ENCODE results near the gene MYOM3. TPM values are rescaled to one million over a fixed set of nuclear protein-coding genes. Genes with fewer than 3 reads are reported as not detected.

Gene MYOM3
- polyA plus RNA-seq, 1 donor from 2014 or later = not detected

DNA sequence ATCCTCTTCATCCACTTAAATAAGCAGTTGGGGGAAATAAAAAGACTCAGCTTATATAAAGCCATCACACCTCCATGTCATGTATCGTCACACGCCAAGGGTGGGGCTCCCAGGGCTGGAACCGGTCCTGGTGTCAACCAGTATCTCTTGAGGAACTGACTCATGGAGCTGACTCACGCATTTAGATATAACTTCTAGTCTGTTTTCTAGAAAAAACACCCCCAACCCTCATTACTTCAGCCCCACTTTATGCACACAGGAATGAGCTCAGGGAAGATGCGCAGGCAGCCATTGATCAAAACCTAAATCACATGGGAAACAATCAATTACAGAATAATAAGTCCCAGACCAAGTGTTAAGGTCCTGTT is 37.9 kb upstream of the MYOM3 start:
- Histone ChIP-seq H3K4me2 (ENCODE audit: low read length) (no peak overlapping the region), H3K27ac (ENCODE audit: low read length) (no peak overlapping the region), H3K27me3 (ENCODE audit: insufficient read depth, low read depth, low read length) (peaks cover 2% of the 10 kb centered on the region), H3K9me2 (ENCODE audit: insufficient read depth, low read length) (no peaks in the 10 kb centered on the region), H3K79me2 (replicated peaks; ENCODE audit: insufficient read depth, low read length) (no peaks in the 10 kb centered on the region), H2AFZ (ENCODE audit: low read depth, low read length) (no peak overlapping the region), H3F3A (ENCODE audit: insufficient read depth, low read length, poor library complexity, severe bottlenecking) (no peaks in the 10 kb centered on the region), H4K20me1 (ENCODE audit: insufficient read depth) (no peaks in the 10 kb centered on the region), H3K9me3 (ENCODE audit: low read length) (no peaks in the 10 kb centered on the region), H3K9ac (ENCODE audit: low read length) (no peak overlapping the region), H3K4me3 (ENCODE audit: low read length) (no peak overlapping the region), H3K36me3 (ENCODE audit: insufficient read depth, low read length) (no peaks in the 10 kb centered on the region)
- TF ChIP-seq EZH2 (IDR thresholded peaks at IDR 0.05; ENCODE audit: borderline replicate concordance, insufficient read depth, low read length, poor library complexity, severe bottlenecking) = no peak
- no peak for TF ChIP-seq CTCF (IDR thresholded peaks at IDR 0.05; ENCODE audit: poor library complexity, severe bottlenecking)
- no peak for TF ChIP-seq SMC3 (conservative IDR thresholded peaks at IDR 0.05; ENCODE audit: poor library complexity)
- TF ChIP-seq TAF1 (IDR thresholded peaks at IDR 0.05; ENCODE audit: low read depth) = no peak
- TF ChIP-seq EP300 (conservative IDR thresholded peaks at IDR 0.05; ENCODE audit: poor library complexity, severe bottlenecking) = no peak
- no peak for TF ChIP-seq MXI1 (conservative IDR thresholded peaks at IDR 0.05; ENCODE audit: poor library complexity, severe bottlenecking)
- TF ChIP-seq RAD21 (conservative IDR thresholded peaks at IDR 0.05) = no peak
- TF ChIP-seq, protein P1, sequence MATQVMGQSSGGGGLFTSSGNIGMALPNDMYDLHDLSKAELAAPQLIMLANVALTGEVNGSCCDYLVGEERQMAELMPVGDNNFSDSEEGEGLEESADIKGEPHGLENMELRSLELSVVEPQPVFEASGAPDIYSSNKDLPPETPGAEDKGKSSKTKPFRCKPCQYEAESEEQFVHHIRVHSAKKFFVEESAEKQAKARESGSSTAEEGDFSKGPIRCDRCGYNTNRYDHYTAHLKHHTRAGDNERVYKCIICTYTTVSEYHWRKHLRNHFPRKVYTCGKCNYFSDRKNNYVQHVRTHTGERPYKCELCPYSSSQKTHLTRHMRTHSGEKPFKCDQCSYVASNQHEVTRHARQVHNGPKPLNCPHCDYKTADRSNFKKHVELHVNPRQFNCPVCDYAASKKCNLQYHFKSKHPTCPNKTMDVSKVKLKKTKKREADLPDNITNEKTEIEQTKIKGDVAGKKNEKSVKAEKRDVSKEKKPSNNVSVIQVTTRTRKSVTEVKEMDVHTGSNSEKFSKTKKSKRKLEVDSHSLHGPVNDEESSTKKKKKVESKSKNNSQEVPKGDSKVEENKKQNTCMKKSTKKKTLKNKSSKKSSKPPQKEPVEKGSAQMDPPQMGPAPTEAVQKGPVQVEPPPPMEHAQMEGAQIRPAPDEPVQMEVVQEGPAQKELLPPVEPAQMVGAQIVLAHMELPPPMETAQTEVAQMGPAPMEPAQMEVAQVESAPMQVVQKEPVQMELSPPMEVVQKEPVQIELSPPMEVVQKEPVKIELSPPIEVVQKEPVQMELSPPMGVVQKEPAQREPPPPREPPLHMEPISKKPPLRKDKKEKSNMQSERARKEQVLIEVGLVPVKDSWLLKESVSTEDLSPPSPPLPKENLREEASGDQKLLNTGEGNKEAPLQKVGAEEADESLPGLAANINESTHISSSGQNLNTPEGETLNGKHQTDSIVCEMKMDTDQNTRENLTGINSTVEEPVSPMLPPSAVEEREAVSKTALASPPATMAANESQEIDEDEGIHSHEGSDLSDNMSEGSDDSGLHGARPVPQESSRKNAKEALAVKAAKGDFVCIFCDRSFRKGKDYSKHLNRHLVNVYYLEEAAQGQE (IDR thresholded peaks at IDR 0.05; ENCODE audit: borderline replicate concordance) = no peak
- TF ChIP-seq POLR2AphosphoS5 (IDR thresholded peaks at IDR 0.05) = no peak

DNA sequence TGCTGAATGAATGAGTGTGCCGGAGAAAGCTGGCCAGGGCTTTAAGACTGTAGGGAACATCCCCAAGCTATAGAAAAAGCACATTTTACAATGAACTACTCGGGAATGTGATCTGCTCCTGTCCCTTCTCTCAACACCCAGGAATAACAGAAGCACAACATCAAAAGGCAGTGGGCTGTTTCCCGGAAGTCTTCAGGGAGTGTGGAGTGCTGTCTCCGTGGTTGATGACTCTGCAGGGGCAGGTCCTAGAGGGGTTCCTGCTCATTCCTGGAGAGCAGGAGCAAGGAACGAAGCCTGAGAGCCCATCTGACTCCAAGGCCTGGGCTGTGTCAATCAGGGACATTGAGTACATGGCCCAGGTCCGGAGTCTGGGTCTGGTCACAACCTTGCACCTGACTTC is 35.9 kb upstream of the MYOM3 start:
- H3K79me2 ChIP-seq (replicated peaks; ENCODE audit: insufficient read depth, low read length) = no peaks in the 10 kb centered on the region
- no peaks in the 10 kb centered on the region for H3F3A ChIP-seq (ENCODE audit: insufficient read depth, low read length, poor library complexity, severe bottlenecking)
- TF ChIP-seq RAD21 (conservative IDR thresholded peaks at IDR 0.05) (no peak), EZH2 (IDR thresholded peaks at IDR 0.05; ENCODE audit: borderline replicate concordance, insufficient read depth, low read length, poor library complexity, severe bottlenecking) (no peak)
- no peaks in the 10 kb centered on the region for H3K9me3 ChIP-seq (ENCODE audit: low read length)
- no peak overlapping the region for H3K4me2 ChIP-seq (ENCODE audit: low read length)
- H3K9me2 ChIP-seq (ENCODE audit: insufficient read depth, low read length) = no peaks in the 10 kb centered on the region
- H3K27me3 ChIP-seq (ENCODE audit: insufficient read depth, low read depth, low read length) = peaks cover 2% of the 10 kb centered on the region
- no peak overlapping the region for H3K27ac ChIP-seq (ENCODE audit: low read length)
- no peak overlapping the region for H3K9ac ChIP-seq (ENCODE audit: low read length)
- no peak overlapping the region for H3K4me3 ChIP-seq (ENCODE audit: low read length)
- no peaks in the 10 kb centered on the region for H3K36me3 ChIP-seq (ENCODE audit: insufficient read depth, low read length)
- H4K20me1 ChIP-seq (ENCODE audit: insufficient read depth) = no peaks in the 10 kb centered on the region
- H2AFZ ChIP-seq (ENCODE audit: low read depth, low read length) = no peak overlapping the region

DNA sequence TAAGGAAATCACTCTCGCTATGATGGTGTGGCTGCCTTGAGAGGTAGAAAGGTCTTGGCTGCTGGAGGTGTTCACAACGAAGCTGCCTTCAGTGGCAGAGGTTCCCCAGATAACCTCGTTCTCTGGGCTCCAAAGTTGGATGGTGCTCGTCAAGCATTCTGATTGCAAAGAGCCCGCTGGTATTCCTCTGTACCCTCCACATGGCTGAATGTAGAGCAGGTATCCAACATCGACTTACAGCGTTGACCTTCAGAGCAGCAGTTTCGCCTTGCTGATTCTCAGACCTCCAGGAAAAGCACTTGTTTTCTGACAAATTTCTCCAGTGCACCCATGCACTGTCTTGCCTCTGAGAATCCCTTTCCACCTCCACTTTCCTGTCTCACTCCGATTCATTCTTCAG is 35.3 kb upstream of the MYOM3 start:
- H3K9ac ChIP-seq (ENCODE audit: low read length) = no peak overlapping the region
- no peak for TF ChIP-seq RAD21 (conservative IDR thresholded peaks at IDR 0.05)
- TF ChIP-seq EP300 (conservative IDR thresholded peaks at IDR 0.05; ENCODE audit: poor library complexity, severe bottlenecking) = no peak
- TF ChIP-seq, protein P1 (IDR thresholded peaks at IDR 0.05; ENCODE audit: borderline replicate concordance) = no peak
- no peak for TF ChIP-seq CTCF (IDR thresholded peaks at IDR 0.05; ENCODE audit: poor library complexity, severe bottlenecking)
- TF ChIP-seq POLR2AphosphoS5 (IDR thresholded peaks at IDR 0.05) = no peak
- no peak for TF ChIP-seq MXI1 (conservative IDR thresholded peaks at IDR 0.05; ENCODE audit: poor library complexity, severe bottlenecking)
- TF ChIP-seq TAF1 (IDR thresholded peaks at IDR 0.05; ENCODE audit: low read depth) = no peak
- TF ChIP-seq SMC3 (conservative IDR thresholded peaks at IDR 0.05; ENCODE audit: poor library complexity) = no peak
- no peak for TF ChIP-seq EZH2 (IDR thresholded peaks at IDR 0.05; ENCODE audit: borderline replicate concordance, insufficient read depth, low read length, poor library complexity, severe bottlenecking)
- no peak overlapping the region for H3K4me2 ChIP-seq (ENCODE audit: low read length)
- H3K4me3 ChIP-seq (ENCODE audit: low read length) = no peak overlapping the region
- H3K9me2 ChIP-seq (ENCODE audit: insufficient read depth, low read length) = no peaks in the 10 kb centered on the region
- H4K20me1 ChIP-seq (ENCODE audit: insufficient read depth) = no peaks in the 10 kb centered on the region
- H3K27ac ChIP-seq (ENCODE audit: low read length) = no peak overlapping the region
- H3K79me2 ChIP-seq (replicated peaks; ENCODE audit: insufficient read depth, low read length) = no peaks in the 10 kb centered on the region
- peaks cover 2% of the 10 kb centered on the region for H3K27me3 ChIP-seq (ENCODE audit: insufficient read depth, low read depth, low read length)
- no peak overlapping the region for H2AFZ ChIP-seq (ENCODE audit: low read depth, low read length)
- no peaks in the 10 kb centered on the region for H3F3A ChIP-seq (ENCODE audit: insufficient read depth, low read length, poor library complexity, severe bottlenecking)
- H3K9me3 ChIP-seq (ENCODE audit: low read length) = no peaks in the 10 kb centered on the region
- no peaks in the 10 kb centered on the region for H3K36me3 ChIP-seq (ENCODE audit: insufficient read depth, low read length)

Measured in neural cell (in vitro differentiated cells).